HG03175 (cell line): ENCODE data around the gene SLC35F6.
"Not testable (repeated sequence)": the region's sequence is repeated elsewhere in the genome, so short reads cannot be mapped to it uniquely, and the experiment has no call there.

Source experiments
- ATAC-seq: cut with Tn5 transposase; IDR thresholded peaks from one replicate; pipeline ENCODE4 v1.9.1; 2021; ENCODE audit warnings: mild to moderate bottlenecking, moderate library complexity; ENCODE audit not compliant: unreplicated experiment

The SLC35F6 gene

GRCh38 chr2:26754972-26755670 is 9.0 kb upstream of the SLC35F6 start:
- ATAC-seq: no peak

GRCh38 chr2:26756337-26756736 is 7.7 kb upstream of the SLC35F6 start:
- ATAC-seq: no peak

GRCh38 chr2:26757873-26758789 is 6.0 kb upstream of the SLC35F6 start:
- ATAC-seq: no peak

GRCh38 chr2:26758790-26759321 is 5.2 kb upstream of the SLC35F6 start:
- no peak for ATAC-seq

- ATAC-seq: no peak
These were observed 4.2 kb upstream of the SLC35F6 start for GRCh38 chr2:26759845-26760244.

- not testable (repeated sequence) for ATAC-seq
These were observed 3.1 kb upstream of the SLC35F6 start for GRCh38 chr2:26760991-26761390.

- ATAC-seq: no peak
These were observed 1.1 kb upstream of the SLC35F6 start for GRCh38 chr2:26763019-26763418.

- ATAC-seq: no peak
These were observed 822 bp downstream of the SLC35F6 start for GRCh38 chr2:26764906-26765305.

- ATAC-seq: no peak
These were observed 1.6 kb downstream of the SLC35F6 start for GRCh38 chr2:26765475-26766200.

GRCh38 chr2:26767129-26767528 is 3.0 kb downstream of the SLC35F6 start:
- ATAC-seq: no peak

- no peak for ATAC-seq
These were observed 3.9 kb downstream of the SLC35F6 start for GRCh38 chr2:26767894-26768487.

- ATAC-seq: no peak
These were observed 4.6 kb downstream of the SLC35F6 start for GRCh38 chr2:26768759-26769088.

- ATAC-seq: no peak
These were observed 5.1 kb downstream of the SLC35F6 start for GRCh38 chr2:26769089-26769761.

- ATAC-seq: no peak
These were observed 7.0 kb downstream of the SLC35F6 start for GRCh38 chr2:26770986-26771586.

GRCh38 chr2:26772064-26773001 is 8.2 kb downstream of the SLC35F6 start:
- ATAC-seq: no peak

GRCh38 chr2:26776195-26776800 is 12.2 kb downstream of the SLC35F6 start:
- ATAC-seq: no peak

- no peak for ATAC-seq
These were observed 14.0 kb downstream of the SLC35F6 start for GRCh38 chr2:26778098-26778497.

GRCh38 chr2:26778507-26778906 is 14.4 kb downstream of the SLC35F6 start:
- ATAC-seq: no peak
